ENCODE results near the gene MS4A7. TPM values are rescaled to one million over a fixed set of nuclear protein-coding genes. Genes with fewer than 3 reads are reported as not detected.

Gene MS4A7
- total RNA-seq, 1 experiment from 2014 or later = not detected

DNA sequence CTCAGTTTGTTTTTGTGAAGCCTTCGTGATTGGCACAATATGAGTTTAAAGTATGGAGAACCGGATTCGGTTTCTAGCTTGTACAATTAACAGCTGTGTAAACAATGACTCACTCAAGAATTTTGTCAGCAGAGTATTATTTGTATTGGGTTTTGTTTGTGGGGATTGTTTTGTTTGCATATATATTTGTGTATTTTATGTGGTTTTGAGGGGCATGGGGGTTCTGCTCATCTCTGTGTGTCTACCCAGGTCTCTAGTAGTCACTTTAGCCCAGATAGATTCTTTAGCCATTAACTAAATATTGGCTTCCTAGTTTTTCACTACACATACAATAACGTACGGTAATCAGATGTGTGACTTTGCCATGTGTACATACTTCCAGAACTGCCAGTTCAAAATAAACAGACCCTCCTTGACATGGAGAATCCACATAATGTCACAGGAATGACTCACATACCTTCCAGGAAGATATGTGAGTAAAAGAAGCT, 7.5 kb upstream of the MS4A7 start:
- DNase-seq (ENCODE audit: low read depth) = peak; percentile 9

DNA sequence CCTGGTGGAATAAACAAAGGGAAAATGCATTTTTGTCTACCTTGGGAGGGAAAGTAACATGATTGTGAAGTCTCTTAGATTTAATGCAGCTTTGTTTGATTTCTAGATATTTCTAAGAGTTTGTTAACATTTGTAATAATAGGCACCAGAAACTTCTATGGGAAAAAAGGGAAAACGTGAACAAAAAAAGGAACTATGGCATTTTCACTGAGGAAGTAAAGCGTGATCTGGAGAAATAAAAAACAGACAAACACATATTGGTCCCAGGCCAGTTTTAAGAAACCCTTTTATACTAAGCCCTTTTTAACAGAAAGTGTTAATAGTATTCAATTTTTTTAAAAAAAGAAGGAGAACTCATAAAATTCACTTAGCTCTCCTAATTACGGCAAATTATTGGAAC, 6.9 kb upstream of the MS4A7 start:
- DNase-seq (ENCODE audit: low read depth) = no peak

DNA sequence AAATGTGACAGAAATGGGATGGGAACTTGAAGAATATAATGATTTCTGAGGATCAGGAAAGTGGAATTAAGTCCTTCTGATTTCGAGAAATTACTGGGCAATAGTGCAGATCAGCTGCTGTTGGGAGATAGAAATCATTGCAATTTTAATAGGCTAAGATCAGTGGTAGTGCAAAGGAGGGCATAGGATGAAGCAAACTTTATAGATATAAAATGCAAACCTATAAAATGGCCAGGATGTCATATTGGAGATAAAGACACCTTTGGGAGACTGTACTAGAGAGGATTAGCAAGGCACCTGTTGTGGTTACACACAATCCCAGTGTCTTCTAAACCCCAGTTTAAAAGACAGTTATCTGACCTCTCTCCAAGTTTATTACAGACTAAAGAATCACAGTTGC, 6.5 kb upstream of the MS4A7 start:
- DNase-seq (ENCODE audit: low read depth) = no peak

GRCh38 chr11:60372767-60373166, 5.6 kb upstream of the MS4A7 start:
- DNase-seq (ENCODE audit: low read depth) = no peak

DNA sequence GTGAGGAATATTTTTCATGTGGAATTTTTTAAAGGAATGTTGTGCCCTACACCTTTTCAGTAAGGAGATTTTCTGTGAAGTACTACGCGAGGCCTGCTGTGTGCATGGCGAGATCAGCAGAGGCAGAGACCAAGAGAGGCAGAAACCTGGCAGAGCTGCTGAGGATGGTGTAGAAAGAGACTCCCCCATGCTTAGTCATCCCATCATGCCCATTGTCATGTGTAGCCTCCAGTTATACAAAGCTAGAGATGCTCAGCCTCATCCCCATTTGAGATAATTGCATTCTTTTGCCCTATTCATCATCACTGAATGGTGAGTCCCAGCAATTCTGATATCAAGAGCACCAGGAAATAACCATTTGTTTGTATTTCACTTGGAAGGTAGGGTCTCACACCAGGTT, 3.0 kb upstream of the MS4A7 start:
- no peak for DNase-seq (ENCODE audit: low read depth)

DNA sequence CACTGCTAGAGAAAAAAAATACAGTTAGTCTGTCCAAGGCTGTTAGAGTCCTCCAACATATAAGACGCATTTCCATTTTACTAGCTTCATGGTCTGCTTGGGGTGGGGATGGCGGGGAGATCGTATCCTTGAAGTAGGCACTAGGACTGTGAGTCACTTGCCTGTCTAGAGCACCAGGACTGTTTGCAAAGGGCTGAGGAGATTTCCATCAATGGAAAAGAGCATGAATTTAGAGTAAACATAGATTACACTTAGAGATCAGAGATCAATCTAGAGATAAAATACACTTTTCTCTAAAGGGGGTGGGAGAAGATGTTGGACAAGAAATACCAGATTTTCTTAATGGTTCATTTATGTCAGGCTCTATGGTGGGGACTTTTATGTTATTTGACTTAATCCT, 1.7 kb upstream of the MS4A7 start:
- DNase-seq (ENCODE audit: low read depth) = no peak

DNA sequence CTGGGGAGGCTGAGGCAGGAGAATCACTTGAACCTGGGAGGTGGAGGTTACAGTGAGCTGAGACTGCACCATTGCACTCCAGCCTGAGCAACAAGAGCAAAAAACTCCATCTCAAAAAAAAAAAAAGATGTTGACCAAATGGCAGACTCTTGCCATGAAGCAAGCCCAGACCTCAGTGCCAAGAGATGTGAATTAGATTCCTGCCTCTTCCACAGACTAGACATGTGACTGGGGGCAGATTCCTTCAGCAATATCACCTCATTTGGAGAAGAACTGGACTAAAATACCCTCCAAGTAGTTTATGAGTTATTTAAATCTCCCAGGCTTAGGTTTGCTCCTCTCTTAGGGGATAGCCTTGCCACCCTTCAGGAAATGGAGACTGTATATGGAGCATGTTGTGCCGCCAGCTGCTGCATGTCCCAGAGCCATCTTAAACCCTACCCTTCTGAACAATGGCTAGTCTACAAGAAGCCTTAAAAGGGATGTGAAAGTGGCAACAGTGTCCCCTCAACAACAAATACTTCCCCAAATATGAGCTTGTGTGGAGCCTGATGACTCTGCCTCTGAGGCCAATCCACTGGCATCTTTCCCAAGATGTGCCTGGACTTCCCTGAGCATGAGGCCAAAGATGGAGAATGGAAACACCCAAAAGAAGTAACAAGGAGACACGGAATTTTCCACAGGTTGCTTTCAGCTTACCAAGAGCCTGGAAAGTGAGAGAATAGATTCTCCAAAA, 763 bp upstream of the MS4A7 start:
- DNase-seq (ENCODE audit: low read depth) = no peak

- no peak for DNase-seq (ENCODE audit: low read depth)
Measured at GRCh38 chr11:60389279-60389910, 11.1 kb downstream of the MS4A7 start.

DNA sequence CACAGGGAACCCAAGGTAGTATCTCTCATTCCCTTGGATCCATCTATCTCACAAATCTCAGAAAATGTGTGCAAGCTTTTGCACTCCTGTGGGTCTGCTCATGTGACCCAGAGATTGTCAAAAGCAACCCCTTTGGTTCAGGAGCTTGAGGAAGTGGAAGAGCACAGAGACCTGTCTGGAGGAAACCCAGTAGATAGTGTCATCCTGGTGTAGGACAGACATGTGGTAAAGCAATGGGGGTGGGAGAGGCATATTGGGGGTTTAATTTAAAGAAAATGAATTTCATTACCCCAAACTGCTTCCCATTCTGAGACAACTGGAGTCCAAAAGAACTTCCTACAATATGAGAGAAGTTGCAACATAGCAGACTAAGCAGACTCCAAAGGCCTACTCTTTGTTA, 12.1 kb downstream of the MS4A7 start:
- no peak for DNase-seq (ENCODE audit: low read depth)

GRCh38 chr11:60392361-60392760, 14.0 kb downstream of the MS4A7 start:
- no peak for DNase-seq (ENCODE audit: low read depth)

- no peak for DNase-seq (ENCODE audit: low read depth)
Measured at GRCh38 chr11:60393016-60393415, 14.7 kb downstream of the MS4A7 start.

DNA sequence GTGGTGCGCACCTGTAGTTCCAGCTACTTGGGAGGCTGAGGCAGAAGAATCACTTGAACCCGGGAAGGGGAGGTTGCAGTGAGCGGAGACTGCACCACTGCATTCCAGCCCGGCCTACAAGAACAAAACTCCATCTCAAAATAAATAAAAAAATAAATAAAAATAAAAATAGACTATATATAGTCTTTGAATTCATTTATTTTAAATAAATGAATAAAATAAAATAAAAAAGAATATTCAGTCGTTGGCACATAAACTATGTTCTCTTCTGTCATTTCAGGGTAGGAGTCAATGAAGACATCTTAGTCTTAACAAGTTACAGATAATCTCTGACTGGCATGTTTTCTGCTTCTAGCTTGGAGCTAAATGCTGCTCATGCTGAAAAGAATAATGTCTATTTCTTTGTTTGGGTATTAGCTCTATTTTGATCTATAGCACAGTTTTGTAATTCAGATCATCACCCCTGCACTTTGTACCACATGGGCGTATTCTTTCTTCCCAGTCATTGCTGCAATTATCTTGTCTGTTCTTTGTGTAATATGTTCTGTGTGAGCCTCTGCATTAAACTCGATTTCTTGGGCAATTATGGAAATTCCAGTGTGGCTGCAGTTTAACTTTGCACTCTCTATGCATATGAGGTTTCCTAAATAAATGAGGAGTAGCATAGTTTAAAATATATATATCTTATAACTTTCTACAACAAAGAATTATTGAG, 16.5 kb downstream of the MS4A7 start:
- DNase-seq (ENCODE audit: low read depth) = no peak

GRCh38 chr11:60396382-60396781, 18.1 kb downstream of the MS4A7 start, which contains the start of gene MS4A14:
TSS of gene MS4A14 (plus strand) at chr11:60396459. CDS start at chr11:60396579, 120 bp downstream.
- no peak for DNase-seq (ENCODE audit: low read depth)

- no peak for DNase-seq (ENCODE audit: low read depth)
Measured at GRCh38 chr11:60396799-60397198, 18.5 kb downstream of the MS4A7 start.

DNA sequence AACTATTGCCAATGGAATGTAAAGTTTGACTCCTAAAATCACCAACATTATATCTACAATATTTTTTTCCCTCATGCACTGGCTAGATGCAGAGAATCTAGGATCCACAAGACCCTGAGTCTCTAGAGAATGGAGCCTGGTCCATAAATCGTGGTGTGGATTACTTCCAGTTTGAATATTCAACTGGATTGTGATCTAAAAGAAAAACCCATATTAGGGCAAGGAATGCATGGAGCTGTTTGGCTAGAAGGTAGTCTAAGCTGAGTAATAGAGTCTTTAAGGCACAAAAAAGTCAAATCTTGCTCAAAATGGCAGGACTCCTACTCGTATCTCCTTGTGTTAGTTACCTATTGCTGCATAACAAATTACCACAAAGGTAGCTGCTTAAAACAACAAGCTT, 41.7 kb downstream of the MS4A7 start:
- DNase-seq (ENCODE audit: low read depth) = no peak

GRCh38 chr11:60422609-60423008, 44.3 kb downstream of the MS4A7 start:
- DNase-seq (ENCODE audit: low read depth) = no peak

- DNase-seq (ENCODE audit: low read depth) = no peak
Measured at GRCh38 chr11:60428517-60428916, 50.2 kb downstream of the MS4A7 start.

- DNase-seq (ENCODE audit: low read depth) = no peak
Measured at GRCh38 chr11:60429272-60429671, 50.9 kb downstream of the MS4A7 start, which contains the start of gene MS4A5. TSS of gene MS4A5 (plus strand) at chr11:60429572. CDS start at chr11:60429675, 103 bp downstream.

GRCh38 chr11:60431251-60431650, 52.9 kb downstream of the MS4A7 start:
- DNase-seq (ENCODE audit: low read depth) = no peak

DNA sequence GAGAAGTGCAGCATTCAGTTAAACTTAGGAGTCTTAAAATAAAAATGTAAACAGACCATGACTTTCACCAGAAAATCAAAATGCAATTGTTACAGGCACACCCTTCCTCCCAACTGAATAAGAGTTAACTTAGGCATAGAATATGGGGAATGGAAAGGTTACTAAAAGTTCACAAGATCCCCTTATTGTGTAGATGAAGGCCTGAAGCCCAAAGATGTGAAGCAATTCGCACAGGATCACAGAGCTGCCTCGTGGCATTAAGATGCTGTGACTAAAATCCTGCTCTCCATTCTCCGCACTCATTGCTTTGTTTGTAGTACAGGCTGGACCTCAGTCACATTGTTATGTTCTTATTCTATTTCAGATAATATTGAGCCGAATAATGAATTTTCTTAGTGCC, 55.1 kb downstream of the MS4A7 start:
- DNase-seq (ENCODE audit: low read depth) = no peak

Measured in RPMI7951 (cell line).